BLaER1 treated with 17β-estradiol and CSF1 and Interleukin-3, amounts not matched to agents 10 nM and 100 nM (cell line): ENCODE data around the gene TOPORS.

Source experiments
- H3K27ac ChIP-seq, 11 experiments: shearing (Covaris generic); formaldehyde crosslinking; 2 replicates each; pipeline ENCODE4 v1.8.1; 2022
- H3K27me3 ChIP-seq, 11 experiments: shearing (Covaris generic); formaldehyde crosslinking; 2 replicates each; pipeline ENCODE4 v1.8.1; 2022
- H3K36me3 ChIP-seq, 11 experiments: shearing (Covaris generic); formaldehyde crosslinking; 2 replicates each; pipeline ENCODE4 v1.8.1; 2022
- H3K4me1 ChIP-seq, 10 experiments: shearing (Covaris generic); formaldehyde crosslinking; 2 replicates each; pipeline ENCODE4 v1.8.1; 2022
- H3K4me2 ChIP-seq, 11 experiments: shearing (Covaris generic); formaldehyde crosslinking; 2 replicates each; pipeline ENCODE4 v1.8.1; 2022
- H3K4me3 ChIP-seq, 10 experiments: shearing (Covaris generic); formaldehyde crosslinking; 2 replicates each; pipeline ENCODE4 v1.8.1; 2022
- H3K9ac ChIP-seq, 11 experiments: shearing (Covaris generic); formaldehyde crosslinking; 2 replicates each; pipeline ENCODE4 v1.8.1; 2022
- H3K9me3 ChIP-seq, 11 experiments: shearing (Covaris generic); formaldehyde crosslinking; replicated peaks in 1 of 11; 2 replicates each; pipeline ENCODE4 v1.8.1; 2022
- H4K20me1 ChIP-seq, 11 experiments: shearing (Covaris generic); formaldehyde crosslinking; 2 replicates each; pipeline ENCODE4 v1.8.1; 2022
- Cebpa-rat ChIP-seq, 11 experiments: shearing (Covaris generic); IDR thresholded peaks; 2 replicates each; pipeline ENCODE4 v1.8.1; 2022

TOPORS gene

DNA sequence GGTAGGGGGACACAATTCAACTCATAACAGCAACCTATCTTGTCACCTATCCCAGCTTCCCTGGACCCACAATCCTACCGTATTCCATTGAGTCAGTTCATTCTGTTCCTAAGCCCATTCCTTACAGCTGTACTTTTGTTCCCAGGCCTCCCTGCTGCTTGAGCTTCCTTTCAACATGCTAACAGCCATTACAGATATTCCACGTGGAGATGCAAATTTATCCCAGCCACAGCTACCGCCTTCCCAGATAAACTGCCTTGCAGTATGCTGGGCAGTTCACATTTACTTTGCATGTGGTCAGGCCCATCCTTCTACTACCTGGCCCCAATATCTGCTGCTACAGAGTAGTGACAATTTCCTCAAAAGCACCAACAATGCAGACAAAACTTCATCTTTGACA, 49.4 kb downstream of the TOPORS start:
- peaks cover 0 to 6% (median 0%) of the 10 kb centered on the region in 11 experiments; a peak in 4 of 22 replicates for H3K9me3 ChIP-seq
- no peak overlapping the region for H3K9ac ChIP-seq
- H3K27ac ChIP-seq: no peak overlapping the region
- TF ChIP-seq Cebpa-rat (IDR thresholded peaks at IDR 0.05): no peak
- no peaks in the 10 kb centered on the region for H3K27me3 ChIP-seq
- H3K4me3 ChIP-seq: no peak overlapping the region
- no peak overlapping the region for H3K4me2 ChIP-seq
- H4K20me1 ChIP-seq: peaks cover 0 to 7% (median 0%) of the 10 kb centered on the region in 11 experiments; a peak in 1 of 22 replicates
- H3K36me3 ChIP-seq: peaks cover 15 to 41% (median 23%) of the 10 kb centered on the region in 11 experiments
- H3K4me1 ChIP-seq: no peaks in the 10 kb centered on the region

DNA sequence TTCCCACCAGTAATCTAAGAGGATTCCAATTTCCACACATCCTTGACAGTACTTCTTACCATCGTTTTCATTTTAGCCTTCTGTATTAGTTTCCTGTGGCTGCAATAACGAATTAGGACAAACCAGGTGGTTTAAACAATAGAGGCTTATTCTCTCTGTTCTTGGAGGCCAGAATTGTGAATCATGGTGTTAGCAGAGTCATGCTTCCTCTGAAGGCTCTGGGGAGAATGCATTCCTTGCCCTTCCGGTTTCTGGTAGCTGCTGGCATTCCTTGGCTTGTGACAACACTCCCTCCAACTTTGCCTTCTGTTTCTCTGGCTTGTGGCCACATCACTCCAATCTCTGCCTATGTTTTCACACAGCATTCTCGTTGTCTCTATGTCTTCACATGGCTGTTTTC, 49.9 kb downstream of the TOPORS start:
- TF ChIP-seq Cebpa-rat (IDR thresholded peaks at IDR 0.05): no peak
- Histone ChIP-seq H3K4me1 (no peaks in the 10 kb centered on the region), H3K27ac (no peak overlapping the region)

DNA sequence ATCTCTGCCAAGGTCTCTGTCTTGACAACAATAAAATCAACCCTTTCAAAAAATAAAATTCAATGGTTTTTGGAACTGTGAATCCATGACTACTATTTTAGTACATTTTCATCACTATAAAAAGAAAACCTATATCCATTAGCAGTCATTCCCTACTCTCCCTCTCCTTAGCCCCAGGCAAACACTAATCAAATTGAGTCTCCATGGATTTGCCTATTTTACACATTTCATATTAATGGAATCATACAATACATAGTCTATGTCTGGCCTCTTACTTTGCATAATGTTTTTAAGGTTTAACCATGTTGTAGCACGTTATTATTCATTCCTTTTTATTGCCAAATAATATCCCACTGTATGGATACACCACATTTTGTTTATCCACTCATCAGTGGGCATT, 50.5 kb downstream of the TOPORS start:
- no peak overlapping the region for H3K27ac ChIP-seq
- 0 out of 22 replicates have a peak, but pooled peaks cover 0 to 5% (median 0%) of the 10 kb centered on the region in 11 experiments for H4K20me1 ChIP-seq
- no peak overlapping the region for H3K4me2 ChIP-seq
- no peak overlapping the region for H3K4me3 ChIP-seq
- H3K9ac ChIP-seq: no peak overlapping the region
- no peaks in the 10 kb centered on the region for H3K27me3 ChIP-seq
- no peak for TF ChIP-seq Cebpa-rat (IDR thresholded peaks at IDR 0.05)
- peaks cover 18 to 50% (median 28%) of the 10 kb centered on the region in 11 experiments for H3K36me3 ChIP-seq
- H3K4me1 ChIP-seq: no peaks in the 10 kb centered on the region
- H3K9me3 ChIP-seq: peaks cover 0 to 6% (median 0%) of the 10 kb centered on the region in 11 experiments; a peak in 4 of 22 replicates

More for the DNA sequence above, 49.9 kb downstream of the TOPORS start:
- Histone ChIP-seq H3K9me3 (peaks cover 0 to 6% (median 0%) of the 10 kb centered on the region in 11 experiments; a peak in 4 of 22 replicates), H3K9ac (no peak overlapping the region), H3K4me2 (no peak overlapping the region), H3K36me3 (peaks cover 18 to 46% (median 28%) of the 10 kb centered on the region in 11 experiments), H3K4me3 (no peak overlapping the region), H4K20me1 (0 out of 22 replicates have a peak, but pooled peaks cover 0 to 5% (median 0%) of the 10 kb centered on the region in 11 experiments), H3K27me3 (no peaks in the 10 kb centered on the region)

GRCh38 chr9:32500768-32501167, 51.6 kb downstream of the TOPORS start:
- H3K4me3 ChIP-seq: no peak overlapping the region
- H3K36me3 ChIP-seq: peaks cover 18 to 61% (median 36%) of the 10 kb centered on the region in 11 experiments
- no peak overlapping the region for H3K9ac ChIP-seq
- TF ChIP-seq Cebpa-rat (IDR thresholded peaks at IDR 0.05): no peak
- no peak overlapping the region for H3K27ac ChIP-seq
- no peak overlapping the region for H3K4me2 ChIP-seq
- H3K4me1 ChIP-seq: no peaks in the 10 kb centered on the region
- peaks cover 0 to 6% (median 0%) of the 10 kb centered on the region in 11 experiments; a peak in 4 of 22 replicates for H3K9me3 ChIP-seq
- H3K27me3 ChIP-seq: no peaks in the 10 kb centered on the region
- 0 out of 22 replicates have a peak, but pooled peaks cover 0 to 4% (median 0%) of the 10 kb centered on the region in 11 experiments for H4K20me1 ChIP-seq

- H3K27me3 ChIP-seq: no peaks in the 10 kb centered on the region
- H3K36me3 ChIP-seq: peaks cover 18 to 67% (median 48%) of the 10 kb centered on the region in 11 experiments
- H3K4me3 ChIP-seq: no peak overlapping the region
- no peaks in the 10 kb centered on the region for H3K4me1 ChIP-seq
- TF ChIP-seq Cebpa-rat (IDR thresholded peaks at IDR 0.05): no peak
- H3K27ac ChIP-seq: no peak overlapping the region
- no peak overlapping the region for H3K4me2 ChIP-seq
- H4K20me1 ChIP-seq: 0 out of 22 replicates have a peak, but pooled peaks cover 0 to 1% (median 0%) of the 10 kb centered on the region in 11 experiments
- H3K9me3 ChIP-seq: peaks cover 0 to 6% (median 0%) of the 10 kb centered on the region in 11 experiments; a peak in 4 of 22 replicates
- no peak overlapping the region for H3K9ac ChIP-seq
Observed at GRCh38 chr9:32497921-32498320, 54.5 kb downstream of the TOPORS start.

- Histone ChIP-seq H4K20me1 (no peaks in the 10 kb centered on the region), H3K4me1 (no peaks in the 10 kb centered on the region), H3K4me2 (no peak overlapping the region), H3K27ac (no peak overlapping the region), H3K27me3 (no peaks in the 10 kb centered on the region), H3K36me3 (peaks cover 30 to 82% (median 56%) of the 10 kb centered on the region in 11 experiments), H3K9ac (no peak overlapping the region), H3K4me3 (no peak overlapping the region), H3K9me3 (no peaks in the 10 kb centered on the region)
- no peak for TF ChIP-seq Cebpa-rat (IDR thresholded peaks at IDR 0.05)
Observed at GRCh38 chr9:32490601-32491000, 61.8 kb downstream of the TOPORS start.
